ENCODE data around the gene SLC1A3. TPM values are rescaled to one million over a fixed set of nuclear protein-coding genes. Genes with fewer than 3 reads are reported as not detected.

Gene SLC1A3
- total RNA-seq, 2 donors from 2014 or later = 2.6 to 4.2 TPM

DNA sequence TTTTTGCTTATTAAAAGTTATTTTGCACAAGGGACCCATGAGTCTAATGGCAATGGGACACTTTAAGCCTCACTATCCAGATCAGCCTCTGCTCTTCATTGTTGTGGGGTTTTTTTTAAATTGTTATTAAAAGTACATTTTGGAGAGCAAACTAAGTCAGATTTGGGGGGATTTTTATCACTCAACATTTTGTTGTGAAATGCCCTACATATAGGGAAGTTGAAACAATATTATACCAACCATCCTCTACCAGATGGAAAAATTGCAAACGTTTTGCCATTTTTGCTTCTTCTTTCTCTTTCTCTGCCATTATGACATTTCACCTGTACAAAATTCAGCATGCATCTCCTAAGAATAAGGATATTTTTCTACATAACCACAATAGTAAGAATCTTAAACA is 75.3 kb downstream of the SLC1A3 start:
- H3K36me3 ChIP-seq (ENCODE audit: control insufficient read depth, insufficient read depth, low read length) = no peaks in the 10 kb centered on the region
- no peak overlapping the region for H3K4me3 ChIP-seq (ENCODE audit: low read length)
- Mint-ChIP-seq H3K27ac (no peak overlapping the region), H3K36me3 (ENCODE audit: low read depth) (no peaks in the 10 kb centered on the region), H3K9me3 (no peaks in the 10 kb centered on the region), H3K4me1 (no peaks in the 10 kb centered on the region), H3K4me3 (no peak overlapping the region), H3K27me3 (ENCODE audit: insufficient read depth) (no peaks in the 10 kb centered on the region)
- no peaks in the 10 kb centered on the region for H3K4me1 ChIP-seq (ENCODE audit: control insufficient read depth, insufficient read depth, low read length)
- no peak for DNase-seq
- no peaks in the 10 kb centered on the region for H3K9me3 ChIP-seq (ENCODE audit: control insufficient read depth, low read length)
- H3K27ac ChIP-seq (ENCODE audit: low read depth, low read length) = no peak overlapping the region
- H3K27me3 ChIP-seq (ENCODE audit: control insufficient read depth, insufficient read depth, low read length, poor library complexity, severe bottlenecking) = no peaks in the 10 kb centered on the region
- TF ChIP-seq, protein P1, sequence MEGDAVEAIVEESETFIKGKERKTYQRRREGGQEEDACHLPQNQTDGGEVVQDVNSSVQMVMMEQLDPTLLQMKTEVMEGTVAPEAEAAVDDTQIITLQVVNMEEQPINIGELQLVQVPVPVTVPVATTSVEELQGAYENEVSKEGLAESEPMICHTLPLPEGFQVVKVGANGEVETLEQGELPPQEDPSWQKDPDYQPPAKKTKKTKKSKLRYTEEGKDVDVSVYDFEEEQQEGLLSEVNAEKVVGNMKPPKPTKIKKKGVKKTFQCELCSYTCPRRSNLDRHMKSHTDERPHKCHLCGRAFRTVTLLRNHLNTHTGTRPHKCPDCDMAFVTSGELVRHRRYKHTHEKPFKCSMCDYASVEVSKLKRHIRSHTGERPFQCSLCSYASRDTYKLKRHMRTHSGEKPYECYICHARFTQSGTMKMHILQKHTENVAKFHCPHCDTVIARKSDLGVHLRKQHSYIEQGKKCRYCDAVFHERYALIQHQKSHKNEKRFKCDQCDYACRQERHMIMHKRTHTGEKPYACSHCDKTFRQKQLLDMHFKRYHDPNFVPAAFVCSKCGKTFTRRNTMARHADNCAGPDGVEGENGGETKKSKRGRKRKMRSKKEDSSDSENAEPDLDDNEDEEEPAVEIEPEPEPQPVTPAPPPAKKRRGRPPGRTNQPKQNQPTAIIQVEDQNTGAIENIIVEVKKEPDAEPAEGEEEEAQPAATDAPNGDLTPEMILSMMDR (conservative IDR thresholded peaks at IDR 0.05) = no peak
- 80% methylated on average over 1 of the region's 1 CpG for WGBS, 2 experiments (ENCODE audit: insufficient coverage in 1 of 2, insufficient read length in 1 of 2)
- no peak overlapping the region for H3K9ac ChIP-seq (ENCODE audit: extremely low read depth, low read length, poor library complexity, severe bottlenecking)

DNA sequence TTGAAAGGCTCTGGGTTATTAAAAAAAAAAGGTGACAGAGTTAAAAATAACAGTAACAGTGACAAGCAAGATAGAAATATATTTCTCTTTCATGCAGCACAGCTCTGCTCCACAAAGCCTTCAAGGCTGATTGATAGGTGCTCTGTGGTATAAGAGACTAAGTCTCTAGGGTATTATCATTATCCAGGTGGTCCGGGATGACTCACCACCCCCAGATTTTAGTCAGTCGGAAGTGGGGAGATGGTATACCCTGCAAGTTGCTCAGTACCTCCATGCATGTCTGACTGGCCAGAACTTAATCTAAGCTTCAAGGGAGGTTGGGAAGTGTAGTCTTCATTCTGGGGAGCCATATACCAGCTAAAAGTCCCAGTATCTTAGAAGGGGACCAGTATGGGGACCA is 76.1 kb downstream of the SLC1A3 start:
- 85 to 100% methylated on average over 2 of the region's 2 CpGs for WGBS, 2 experiments (ENCODE audit: insufficient coverage in 1 of 2, insufficient read length in 1 of 2)
- no peak overlapping the region for H3K27ac Mint-ChIP-seq
- Histone ChIP-seq H3K4me3 (ENCODE audit: low read length) (no peak overlapping the region), H3K27me3 (ENCODE audit: control insufficient read depth, insufficient read depth, low read length, poor library complexity, severe bottlenecking) (no peaks in the 10 kb centered on the region), H3K27ac (ENCODE audit: low read depth, low read length) (no peak overlapping the region), H3K9me3 (ENCODE audit: control insufficient read depth, low read length) (no peaks in the 10 kb centered on the region), H3K36me3 (ENCODE audit: control insufficient read depth, insufficient read depth, low read length) (no peaks in the 10 kb centered on the region), H3K9ac (ENCODE audit: extremely low read depth, low read length, poor library complexity, severe bottlenecking) (no peak overlapping the region), H3K4me1 (ENCODE audit: control insufficient read depth, insufficient read depth, low read length) (no peaks in the 10 kb centered on the region)
- H3K4me1 Mint-ChIP-seq = no peaks in the 10 kb centered on the region
- H3K36me3 Mint-ChIP-seq (ENCODE audit: low read depth) = no peaks in the 10 kb centered on the region
- no peaks in the 10 kb centered on the region for H3K27me3 Mint-ChIP-seq (ENCODE audit: insufficient read depth)
- DNase-seq = no peak
- H3K9me3 Mint-ChIP-seq = no peaks in the 10 kb centered on the region
- TF ChIP-seq, protein P1 (conservative IDR thresholded peaks at IDR 0.05) = no peak
- H3K4me3 Mint-ChIP-seq = no peak overlapping the region

DNA sequence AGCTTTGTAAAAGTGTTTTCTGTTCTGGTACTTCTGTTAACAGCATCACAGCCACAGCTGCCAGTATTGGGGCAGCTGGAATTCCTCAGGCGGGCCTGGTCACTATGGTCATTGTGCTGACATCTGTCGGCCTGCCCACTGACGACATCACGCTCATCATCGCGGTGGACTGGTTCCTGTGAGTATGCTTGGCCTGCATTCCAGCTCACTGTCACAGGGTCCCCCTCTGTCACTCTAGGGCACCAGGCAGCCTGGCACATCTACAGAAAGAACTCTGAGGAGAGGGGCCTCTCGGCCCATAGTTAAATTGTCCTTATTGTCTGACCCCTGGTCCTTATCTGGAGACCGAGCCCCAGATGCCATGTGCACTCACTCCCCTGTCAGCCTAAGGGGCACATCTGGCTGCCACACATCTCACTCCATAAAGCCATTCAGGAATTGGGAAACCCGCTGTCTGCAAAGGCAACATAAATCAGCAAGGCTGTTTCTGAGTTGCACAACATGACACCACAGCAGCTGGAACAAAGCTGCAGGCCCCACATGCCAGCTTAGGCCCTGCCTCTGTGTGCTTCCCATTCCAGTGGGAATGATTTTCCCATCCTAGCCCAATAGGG is 77.5 kb downstream of the SLC1A3 start:
- no peaks in the 10 kb centered on the region for H3K9me3 Mint-ChIP-seq

More for the DNA sequence above, 77.5 kb downstream of the SLC1A3 start:
- Histone ChIP-seq H3K9me3 (ENCODE audit: control insufficient read depth, low read length) (no peaks in the 10 kb centered on the region), H3K27me3 (ENCODE audit: control insufficient read depth, insufficient read depth, low read length, poor library complexity, severe bottlenecking) (no peaks in the 10 kb centered on the region), H3K4me1 (ENCODE audit: control insufficient read depth, insufficient read depth, low read length) (no peaks in the 10 kb centered on the region), H3K27ac (ENCODE audit: low read depth, low read length) (peak overlapping the region; percentile 21), H3K36me3 (ENCODE audit: control insufficient read depth, insufficient read depth, low read length) (no peaks in the 10 kb centered on the region), H3K4me3 (ENCODE audit: low read length) (no peak overlapping the region), H3K9ac (ENCODE audit: extremely low read depth, low read length, poor library complexity, severe bottlenecking) (no peak overlapping the region)
- 86 to 95% methylated on average over 8 to 9 of the region's 9 CpGs for WGBS, 2 experiments (ENCODE audit: insufficient coverage in 1 of 2, insufficient read length in 1 of 2)
- Mint-ChIP-seq H3K4me1 (no peaks in the 10 kb centered on the region), H3K27me3 (ENCODE audit: insufficient read depth) (peaks cover 3% of the 10 kb centered on the region), H3K27ac (no peak overlapping the region), H3K36me3 (ENCODE audit: low read depth) (no peaks in the 10 kb centered on the region), H3K4me3 (no peak overlapping the region)
- peak; percentile 38 for DNase-seq
- TF ChIP-seq, protein P1 (conservative IDR thresholded peaks at IDR 0.05) = no peak
